ENCODE results near the gene CDK17.

DNA sequence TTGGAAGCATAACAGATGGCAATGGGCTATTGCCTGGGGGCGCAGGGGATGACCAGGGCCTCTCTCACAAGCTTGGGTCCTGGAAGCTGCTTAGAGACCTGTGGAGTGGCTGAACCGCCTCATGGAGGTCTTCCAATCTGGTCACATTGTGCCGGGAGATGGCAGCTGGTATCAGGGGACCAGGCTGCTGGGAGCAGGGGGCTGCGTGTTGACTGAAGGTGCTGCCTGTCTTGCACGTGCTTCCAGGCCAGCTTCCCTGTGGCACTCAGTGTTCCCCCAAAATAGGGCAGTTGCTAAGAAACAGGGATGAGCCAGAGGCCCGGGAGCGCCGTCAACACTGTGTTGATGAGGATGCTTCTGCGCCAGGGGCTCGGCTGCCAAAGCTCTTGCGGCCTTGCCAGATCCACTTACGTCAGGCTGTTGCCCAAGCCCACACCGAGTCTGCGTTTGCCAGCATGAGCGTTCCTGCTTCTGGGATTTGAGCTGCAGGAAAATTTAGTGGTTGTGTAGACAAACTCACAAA lies 166.2 kb downstream of the CDK17 start:
- TF ChIP-seq POLR2AphosphoS5 (IDR thresholded peaks at IDR 0.05): peak; percentile 79
- TF ChIP-seq, protein P1, sequence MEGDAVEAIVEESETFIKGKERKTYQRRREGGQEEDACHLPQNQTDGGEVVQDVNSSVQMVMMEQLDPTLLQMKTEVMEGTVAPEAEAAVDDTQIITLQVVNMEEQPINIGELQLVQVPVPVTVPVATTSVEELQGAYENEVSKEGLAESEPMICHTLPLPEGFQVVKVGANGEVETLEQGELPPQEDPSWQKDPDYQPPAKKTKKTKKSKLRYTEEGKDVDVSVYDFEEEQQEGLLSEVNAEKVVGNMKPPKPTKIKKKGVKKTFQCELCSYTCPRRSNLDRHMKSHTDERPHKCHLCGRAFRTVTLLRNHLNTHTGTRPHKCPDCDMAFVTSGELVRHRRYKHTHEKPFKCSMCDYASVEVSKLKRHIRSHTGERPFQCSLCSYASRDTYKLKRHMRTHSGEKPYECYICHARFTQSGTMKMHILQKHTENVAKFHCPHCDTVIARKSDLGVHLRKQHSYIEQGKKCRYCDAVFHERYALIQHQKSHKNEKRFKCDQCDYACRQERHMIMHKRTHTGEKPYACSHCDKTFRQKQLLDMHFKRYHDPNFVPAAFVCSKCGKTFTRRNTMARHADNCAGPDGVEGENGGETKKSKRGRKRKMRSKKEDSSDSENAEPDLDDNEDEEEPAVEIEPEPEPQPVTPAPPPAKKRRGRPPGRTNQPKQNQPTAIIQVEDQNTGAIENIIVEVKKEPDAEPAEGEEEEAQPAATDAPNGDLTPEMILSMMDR (IDR thresholded peaks at IDR 0.05): no peak

Measured in prostate gland (tissue), 2 donors.